Measurements from ENCODE around the gene ANKDD1B. TPM values are rescaled to one million over a fixed set of nuclear protein-coding genes. Genes with fewer than 3 reads are reported as not detected.

Gene ANKDD1B
- total RNA-seq, result not detected in 2 replicates

GRCh38 chr5:75611311-75612225, at the start of gene ANKDD1B:
Gene ANKDD1B, plus strand, starts transcription at chr5:75611453. Its CDS starts 182 bp downstream, at chr5:75611635.

GRCh38 chr5:75717082-75717922, 106.0 kb downstream of the ANKDD1B start, which contains the start of gene POC5:
Gene POC5, minus strand, starts transcription at chr5:75717437. Its CDS starts 4,500 bp downstream, at chr5:75712937.

Other genes with a start within 250 kb of the ANKDD1B start
- gene CERT1, start 99.8 kb upstream of the ANKDD1B start, total RNA-seq, result 8.7 and 33.9 TPM in 2 replicates
- gene POLK, start 99.6 kb upstream of the ANKDD1B start, total RNA-seq, result 14.6 and 32.3 TPM in 2 replicates
- 12.0 and 17.9 TPM in 2 replicates for gene POC5, start 106.0 kb downstream of the ANKDD1B start, total RNA-seq

Data from epithelial cell of alveolus of lung (primary cell).